HL-60 (cell line): Measurements from ENCODE around the gene ACOT9.

ENCODE experiments used
- DNase-seq, 2 experiments: peaks; one replicate each; pipeline ENCODE4 v3.0.0-alpha.2; 2010 to 2020; ENCODE audit warnings: low read depth in 1 of 2, low spot score in 1 of 2
- H3K27ac ChIP-seq: fragments of 250-450 bp; sonication (Bioruptor Pico); replicated peaks from 2 replicates; pipeline ENCODE4 v1.5.1; 2020; ENCODE audit warnings: mild to moderate bottlenecking, moderate library complexity
- H3K27me3 ChIP-seq: fragments of 250-450 bp; sonication (Bioruptor Pico); 2 replicates; pipeline ENCODE4 v1.5.1; 2021; ENCODE audit warnings: mild to moderate bottlenecking, moderate library complexity; ENCODE audit not compliant: insufficient read depth, poor library complexity, severe bottlenecking
- H3K4me3 ChIP-seq: replicated peaks from 2 replicates; pipeline ENCODE4 v1.5.1; 2011; ENCODE audit warnings: mild to moderate bottlenecking, control low read depth, low read length; ENCODE audit not compliant: insufficient read depth
- GABPA ChIP-seq: IDR thresholded peaks from 2 replicates; pipeline ENCODE4 v1.6.1; 2012; ENCODE audit warnings: low read depth
- POLR2AphosphoS5 ChIP-seq: IDR thresholded peaks from 2 replicates; pipeline ENCODE4 v1.6.1; 2012; ENCODE audit warnings: low read depth
- SPI1 ChIP-seq: IDR thresholded peaks from 2 replicates; pipeline ENCODE4 v1.6.1; 2012; ENCODE audit warnings: low read depth, mild to moderate bottlenecking, borderline replicate concordance
- TF ChIP-seq, protein P1 (sequence below): IDR thresholded peaks from 2 replicates; pipeline ENCODE4 v1.6.1; 2012; ENCODE audit warnings: low read depth; ENCODE audit not compliant: insufficient replicate concordance
- TF ChIP-seq, protein P2 (sequence below): IDR thresholded peaks from one replicate; pipeline ENCODE4 v1.5.1; 2011; ENCODE audit warnings: low read length, control low read depth, inconsistent platforms; ENCODE audit not compliant: insufficient read depth

ACOT9 gene

DNA sequence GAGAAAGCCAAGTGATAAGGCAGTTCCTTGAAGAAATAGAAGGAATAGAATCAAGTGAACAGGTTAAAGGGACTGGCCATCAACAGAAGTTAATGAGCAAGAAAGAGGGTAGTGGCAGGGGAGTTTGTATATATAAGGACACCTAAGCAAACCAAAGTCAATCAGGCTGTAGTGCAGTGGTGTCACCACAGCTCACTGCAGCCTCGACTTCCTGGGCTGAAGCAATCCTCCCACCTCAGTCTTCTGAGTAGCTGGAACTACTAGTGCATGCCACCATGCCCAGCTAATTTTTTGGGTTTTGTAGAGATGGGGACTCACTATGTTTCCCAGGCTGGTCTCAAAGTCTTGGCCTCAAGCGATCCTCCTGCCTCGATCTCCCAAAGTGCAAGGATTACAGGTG lies 15.9 kb downstream of the ACOT9 start:
- H3K27me3 ChIP-seq: no peaks in the 10 kb centered on the region
- TF ChIP-seq GABPA: no peak
- TF ChIP-seq SPI1: no peak
- TF ChIP-seq, protein P1, sequence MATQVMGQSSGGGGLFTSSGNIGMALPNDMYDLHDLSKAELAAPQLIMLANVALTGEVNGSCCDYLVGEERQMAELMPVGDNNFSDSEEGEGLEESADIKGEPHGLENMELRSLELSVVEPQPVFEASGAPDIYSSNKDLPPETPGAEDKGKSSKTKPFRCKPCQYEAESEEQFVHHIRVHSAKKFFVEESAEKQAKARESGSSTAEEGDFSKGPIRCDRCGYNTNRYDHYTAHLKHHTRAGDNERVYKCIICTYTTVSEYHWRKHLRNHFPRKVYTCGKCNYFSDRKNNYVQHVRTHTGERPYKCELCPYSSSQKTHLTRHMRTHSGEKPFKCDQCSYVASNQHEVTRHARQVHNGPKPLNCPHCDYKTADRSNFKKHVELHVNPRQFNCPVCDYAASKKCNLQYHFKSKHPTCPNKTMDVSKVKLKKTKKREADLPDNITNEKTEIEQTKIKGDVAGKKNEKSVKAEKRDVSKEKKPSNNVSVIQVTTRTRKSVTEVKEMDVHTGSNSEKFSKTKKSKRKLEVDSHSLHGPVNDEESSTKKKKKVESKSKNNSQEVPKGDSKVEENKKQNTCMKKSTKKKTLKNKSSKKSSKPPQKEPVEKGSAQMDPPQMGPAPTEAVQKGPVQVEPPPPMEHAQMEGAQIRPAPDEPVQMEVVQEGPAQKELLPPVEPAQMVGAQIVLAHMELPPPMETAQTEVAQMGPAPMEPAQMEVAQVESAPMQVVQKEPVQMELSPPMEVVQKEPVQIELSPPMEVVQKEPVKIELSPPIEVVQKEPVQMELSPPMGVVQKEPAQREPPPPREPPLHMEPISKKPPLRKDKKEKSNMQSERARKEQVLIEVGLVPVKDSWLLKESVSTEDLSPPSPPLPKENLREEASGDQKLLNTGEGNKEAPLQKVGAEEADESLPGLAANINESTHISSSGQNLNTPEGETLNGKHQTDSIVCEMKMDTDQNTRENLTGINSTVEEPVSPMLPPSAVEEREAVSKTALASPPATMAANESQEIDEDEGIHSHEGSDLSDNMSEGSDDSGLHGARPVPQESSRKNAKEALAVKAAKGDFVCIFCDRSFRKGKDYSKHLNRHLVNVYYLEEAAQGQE: no peak
- TF ChIP-seq, protein P2, sequence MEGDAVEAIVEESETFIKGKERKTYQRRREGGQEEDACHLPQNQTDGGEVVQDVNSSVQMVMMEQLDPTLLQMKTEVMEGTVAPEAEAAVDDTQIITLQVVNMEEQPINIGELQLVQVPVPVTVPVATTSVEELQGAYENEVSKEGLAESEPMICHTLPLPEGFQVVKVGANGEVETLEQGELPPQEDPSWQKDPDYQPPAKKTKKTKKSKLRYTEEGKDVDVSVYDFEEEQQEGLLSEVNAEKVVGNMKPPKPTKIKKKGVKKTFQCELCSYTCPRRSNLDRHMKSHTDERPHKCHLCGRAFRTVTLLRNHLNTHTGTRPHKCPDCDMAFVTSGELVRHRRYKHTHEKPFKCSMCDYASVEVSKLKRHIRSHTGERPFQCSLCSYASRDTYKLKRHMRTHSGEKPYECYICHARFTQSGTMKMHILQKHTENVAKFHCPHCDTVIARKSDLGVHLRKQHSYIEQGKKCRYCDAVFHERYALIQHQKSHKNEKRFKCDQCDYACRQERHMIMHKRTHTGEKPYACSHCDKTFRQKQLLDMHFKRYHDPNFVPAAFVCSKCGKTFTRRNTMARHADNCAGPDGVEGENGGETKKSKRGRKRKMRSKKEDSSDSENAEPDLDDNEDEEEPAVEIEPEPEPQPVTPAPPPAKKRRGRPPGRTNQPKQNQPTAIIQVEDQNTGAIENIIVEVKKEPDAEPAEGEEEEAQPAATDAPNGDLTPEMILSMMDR: no peak
- TF ChIP-seq POLR2AphosphoS5: no peak
- no peak overlapping the region for H3K4me3 ChIP-seq

DNA sequence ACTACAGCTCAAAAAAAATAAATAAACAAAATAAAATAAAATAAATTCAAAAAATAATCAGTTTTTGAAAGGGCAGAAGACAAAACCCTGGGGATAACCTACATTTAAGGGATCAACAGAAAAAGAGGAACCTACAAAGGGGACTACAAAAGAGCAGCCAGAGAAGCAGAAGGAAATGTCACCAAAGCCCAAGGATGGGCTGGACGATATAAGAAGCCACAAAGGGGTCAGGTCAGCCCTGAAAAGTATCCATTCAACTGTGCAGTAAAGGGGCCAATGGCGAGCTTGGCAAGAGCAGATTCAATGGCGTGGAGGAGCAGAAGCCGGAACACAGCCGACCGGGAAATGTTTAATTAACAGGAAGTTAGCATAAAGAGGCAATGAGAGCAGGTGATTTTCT lies 16.9 kb downstream of the ACOT9 start:
- Histone ChIP-seq H3K27me3 (no peaks in the 10 kb centered on the region), H3K27ac (peak overlapping the region; percentile 29), H3K4me3 (no peak overlapping the region)
- TF ChIP-seq SPI1 (no peak), GABPA (no peak), POLR2AphosphoS5 (no peak)
- TF ChIP-seq, protein P1: no peak
- TF ChIP-seq, protein P2: no peak
- DNase-seq: peak in 1 of 2 experiments; percentile 51

More for the DNA sequence above, 15.9 kb downstream of the ACOT9 start:
- peak in 1 of 2 experiments; percentile 80 for DNase-seq
- peak overlapping the region; percentile 56 for H3K27ac ChIP-seq

DNA sequence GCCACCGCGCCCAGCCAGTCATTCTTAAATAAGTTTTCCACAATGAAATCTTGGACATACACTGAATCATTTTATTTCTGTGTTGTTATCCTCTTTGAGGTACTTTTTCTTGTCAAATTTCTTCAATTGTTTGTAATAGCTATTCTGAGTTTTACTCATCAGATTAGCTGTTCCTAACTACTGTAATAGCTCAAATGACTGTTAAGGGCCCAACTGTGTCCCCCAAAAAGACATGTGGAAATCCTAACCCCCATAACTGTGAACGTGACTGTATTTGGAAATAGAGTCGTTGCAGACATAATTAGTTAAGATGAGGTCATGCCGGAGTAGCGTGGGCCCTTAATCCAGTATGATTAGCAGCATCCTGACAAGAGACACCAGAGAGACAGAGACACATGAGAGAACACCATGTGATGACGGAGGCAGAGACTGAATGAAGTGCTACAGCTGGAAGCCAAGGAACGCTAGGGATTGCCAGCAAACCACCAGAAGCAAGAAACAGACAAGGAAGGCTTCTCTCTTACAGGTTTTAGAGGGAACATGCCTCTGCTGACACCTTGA lies 22.9 kb downstream of the ACOT9 start:
- no peak overlapping the region for H3K27ac ChIP-seq
- TF ChIP-seq GABPA (no peak), POLR2AphosphoS5 (no peak), SPI1 (no peak)
- TF ChIP-seq, protein P2: no peak
- TF ChIP-seq, protein P1: no peak
- H3K4me3 ChIP-seq: no peak overlapping the region
- H3K27me3 ChIP-seq: no peaks in the 10 kb centered on the region
- no peak for DNase-seq
